A204.1 (cell line): ENCODE data around the gene SNIP1.
"Not testable (repeated sequence)": the region's sequence is repeated elsewhere in the genome, so short reads cannot be mapped to it uniquely, and the experiment has no call there.

ENCODE experiments used
- FAIRE-seq: peaks from 2 replicates; lab custom pipeline; 2012; peaks lifted over from hg19 to GRCh38; lab: Jason Lieb, UNC

SNIP1 gene

DNA sequence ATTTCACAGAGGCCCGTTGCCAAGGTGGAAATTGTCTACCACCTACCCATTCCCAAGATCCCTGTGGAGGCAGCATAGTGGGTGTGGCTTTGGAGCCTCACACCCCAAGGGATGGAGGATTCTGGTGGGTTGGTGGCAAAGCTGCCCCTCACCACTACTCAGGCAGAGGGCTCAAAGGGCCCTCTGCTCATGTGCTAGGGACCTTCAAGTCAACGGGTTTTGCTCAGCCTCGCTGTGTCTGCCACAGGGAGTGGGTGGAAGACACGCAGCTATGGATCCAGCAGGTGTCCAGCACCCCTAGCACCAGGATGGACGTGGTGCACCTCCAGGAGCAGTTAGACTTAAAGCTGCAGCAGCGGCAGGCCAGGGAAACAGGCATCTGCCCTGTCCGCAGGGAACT lies 5.0 kb upstream of the SNIP1 start:
- FAIRE-seq, result no peak

DNA sequence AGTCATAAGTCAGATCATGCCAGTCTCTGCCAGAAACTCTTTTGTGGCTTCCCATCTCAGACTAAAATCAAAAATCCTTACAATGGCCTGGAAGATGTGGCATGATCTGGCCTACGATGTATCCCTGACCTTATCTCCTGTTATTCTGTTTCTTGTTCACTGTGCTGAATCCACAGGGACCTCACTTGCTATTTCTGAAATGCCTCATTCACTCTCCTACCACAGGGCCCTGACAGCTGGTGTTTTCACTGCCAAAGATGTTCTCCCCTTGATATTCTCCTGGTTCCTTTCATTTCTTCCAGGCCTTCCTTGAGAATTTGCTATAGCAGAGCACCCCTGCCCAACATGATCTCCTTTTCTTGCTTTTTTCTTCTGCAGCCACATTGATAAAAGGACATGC lies 4.3 kb upstream of the SNIP1 start:
- FAIRE-seq, result no peak

DNA sequence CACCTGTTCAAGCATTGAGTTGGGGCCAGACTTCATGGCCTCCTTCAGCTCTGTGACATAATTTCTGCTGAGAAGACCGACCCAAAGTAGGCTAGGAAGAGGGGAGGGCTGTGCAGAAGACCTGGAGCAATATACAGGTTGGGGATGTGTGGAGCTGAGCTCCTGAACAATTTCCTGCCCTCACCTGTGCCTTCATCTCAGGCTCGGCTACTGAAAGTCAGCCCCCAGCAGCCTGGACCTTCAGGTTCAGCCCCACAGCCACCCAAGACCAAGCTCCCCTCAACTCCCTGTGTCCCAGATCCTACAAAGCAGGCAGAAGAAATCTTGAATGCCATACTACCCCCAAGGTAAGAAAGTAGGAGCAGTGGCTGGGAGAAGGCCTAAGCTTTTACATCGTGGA lies 3.3 kb upstream of the SNIP1 start:
- no peak for FAIRE-seq

DNA sequence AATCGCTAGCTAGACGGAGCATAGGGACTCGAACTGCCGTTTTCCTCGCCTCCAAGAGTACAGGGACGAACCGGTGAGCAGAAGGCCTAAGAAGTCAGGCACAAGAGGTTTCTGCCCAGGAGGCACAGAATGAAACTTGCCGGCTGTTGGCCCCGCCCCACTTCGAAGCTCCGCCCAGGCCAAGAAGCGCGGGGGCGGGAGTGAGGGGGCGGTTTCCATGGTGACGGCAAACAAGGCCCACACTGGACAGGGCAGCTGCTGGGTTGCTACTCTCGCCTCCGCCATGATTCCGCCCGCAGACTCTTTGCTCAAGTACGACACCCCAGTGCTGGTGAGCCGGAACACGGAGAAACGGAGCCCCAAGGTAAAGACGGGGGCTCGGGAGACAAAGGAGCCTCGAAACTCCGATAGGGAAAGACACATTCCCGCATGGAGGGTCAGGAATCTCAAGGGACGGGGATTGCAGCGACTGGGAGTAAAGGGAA lies 2.7 kb upstream of the SNIP1 start, which contains the start of gene DNALI1:
DNALI1 (plus strand) TSS at position 229 of the 485 bp plus-strand sequence; CDS start at position 284, 55 bp downstream.
- no peak for FAIRE-seq

DNA sequence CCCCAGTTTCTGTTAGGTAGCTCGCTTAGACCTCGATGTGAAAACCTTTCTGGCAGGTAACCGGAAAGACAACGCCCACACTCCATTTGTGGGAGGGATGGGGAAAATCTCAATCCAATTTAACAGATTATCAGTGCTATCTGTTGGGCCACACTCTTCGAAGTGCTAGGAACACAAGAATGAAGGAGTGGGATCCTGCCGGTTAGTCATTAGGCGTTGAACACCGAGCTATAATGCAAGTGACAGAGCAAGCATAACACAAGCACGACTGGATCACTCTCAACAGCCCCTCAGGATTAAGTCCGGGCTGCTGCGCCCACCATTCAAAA lies 531 bp downstream of the SNIP1 start:
- no peak for FAIRE-seq

DNA sequence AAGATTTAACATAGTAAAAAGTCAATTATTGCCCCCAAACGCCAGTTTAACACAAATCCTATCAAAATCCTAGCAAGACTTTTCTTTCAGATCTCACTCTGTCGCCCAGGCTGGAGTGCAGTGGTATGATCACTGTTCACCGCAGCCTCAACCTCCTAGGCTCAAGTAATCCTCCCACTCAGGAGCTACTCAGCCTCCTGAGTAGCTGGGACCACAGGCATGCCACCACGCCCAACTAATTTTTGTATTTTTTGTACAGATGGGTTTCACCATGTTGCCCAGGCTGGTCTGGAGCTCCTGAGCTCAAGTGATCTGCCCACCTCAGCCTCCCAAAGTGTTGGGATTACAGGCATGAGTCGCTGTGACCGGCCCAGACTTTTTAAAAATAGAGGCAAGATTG lies 4.8 kb downstream of the SNIP1 start:
- no peak for FAIRE-seq

DNA sequence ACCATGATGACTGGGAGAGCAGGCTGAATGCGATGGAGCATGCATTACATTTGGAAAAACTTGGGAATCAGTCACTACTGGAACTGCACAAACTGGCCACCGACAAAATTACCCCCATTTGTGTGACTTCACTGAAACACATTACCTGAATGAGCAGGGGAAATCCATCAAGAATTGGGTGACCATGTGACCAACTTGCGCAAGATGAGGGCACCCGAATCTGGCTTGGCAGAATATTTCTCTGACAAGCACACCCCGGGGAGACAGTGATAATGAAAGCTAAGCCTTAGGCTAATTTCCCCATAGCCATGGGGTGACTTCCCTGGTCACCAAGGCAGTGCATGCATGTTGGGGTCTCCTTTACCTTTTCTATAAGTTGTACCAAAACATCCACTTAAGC lies 9.1 kb downstream of the SNIP1 start:
- no peak for FAIRE-seq

DNA sequence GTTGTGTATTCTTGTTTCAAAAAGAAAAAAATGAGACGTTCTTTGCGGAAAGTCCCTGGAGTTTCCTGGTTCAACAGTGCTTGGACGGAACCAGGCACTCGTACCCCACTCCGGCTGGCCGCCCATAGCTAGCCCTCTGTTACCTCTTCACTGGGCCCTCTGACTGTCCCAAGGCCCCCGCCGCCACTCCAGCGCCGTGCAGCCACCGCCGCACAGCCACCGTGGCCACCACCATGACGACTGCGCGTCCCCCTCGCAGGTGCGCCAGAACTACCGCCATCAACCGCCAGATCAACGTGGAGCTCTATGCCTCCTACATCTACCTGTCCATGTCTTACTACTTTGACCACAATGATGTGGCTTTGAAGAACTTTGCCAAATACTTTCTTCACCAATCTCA lies 9.6 kb downstream of the SNIP1 start:
- FAIRE-seq, result no peak

DNA sequence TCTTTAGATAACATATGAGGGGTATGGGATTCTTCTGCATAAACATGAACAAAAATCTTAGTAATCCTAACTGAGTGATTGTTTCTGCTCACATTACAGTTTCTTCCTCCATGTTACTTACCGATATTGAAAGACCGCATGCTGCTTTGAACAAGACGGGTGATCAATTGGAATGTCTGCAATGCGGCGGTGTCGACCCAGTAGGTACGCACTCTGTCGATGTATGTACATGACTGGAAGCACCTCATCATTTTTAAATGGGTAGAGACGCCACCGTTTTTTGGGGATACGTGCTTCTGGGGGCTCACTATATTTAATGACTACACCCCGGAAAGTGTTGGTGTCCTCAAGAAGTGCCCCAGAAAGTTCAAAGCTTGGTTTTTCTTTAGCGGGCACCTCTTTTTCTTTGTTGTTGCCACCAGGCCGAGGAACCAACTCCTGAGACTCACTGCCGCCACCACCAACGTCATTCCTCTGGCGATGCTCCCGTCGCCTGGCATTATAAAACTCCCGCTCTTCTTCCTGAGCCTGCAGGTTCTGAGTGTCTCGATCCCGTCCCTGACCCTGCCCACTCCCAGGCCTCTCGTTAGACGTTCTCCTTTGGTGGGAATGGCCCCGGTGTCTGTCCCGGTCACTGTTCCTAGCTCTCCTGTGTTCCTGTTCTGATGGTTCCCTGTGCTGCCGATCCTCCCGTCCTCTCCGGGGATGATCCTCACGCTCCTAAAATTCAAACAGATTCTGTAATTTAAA lies 13.9 kb downstream of the SNIP1 start:
- FAIRE-seq, result no peak

DNA sequence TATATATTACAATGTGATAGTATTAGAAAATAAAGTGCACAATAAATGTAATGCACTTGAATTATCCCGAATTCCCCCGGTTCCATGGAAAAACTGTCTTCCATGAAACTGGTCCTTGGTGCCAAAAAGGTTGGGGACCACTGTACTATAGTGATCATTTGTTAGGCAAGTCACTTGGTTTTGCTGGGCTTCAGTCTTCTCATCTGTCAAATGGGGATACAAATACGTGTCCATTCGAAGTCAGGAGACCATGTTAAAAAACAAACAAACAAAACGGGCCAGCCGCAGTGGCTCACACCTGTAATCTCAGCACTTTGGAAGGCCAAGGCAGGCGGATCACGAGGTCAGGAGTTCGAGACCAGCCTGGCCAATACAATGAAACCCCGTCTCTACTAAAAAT lies 14.9 kb downstream of the SNIP1 start:
- FAIRE-seq, result not testable (repeated sequence)

DNA sequence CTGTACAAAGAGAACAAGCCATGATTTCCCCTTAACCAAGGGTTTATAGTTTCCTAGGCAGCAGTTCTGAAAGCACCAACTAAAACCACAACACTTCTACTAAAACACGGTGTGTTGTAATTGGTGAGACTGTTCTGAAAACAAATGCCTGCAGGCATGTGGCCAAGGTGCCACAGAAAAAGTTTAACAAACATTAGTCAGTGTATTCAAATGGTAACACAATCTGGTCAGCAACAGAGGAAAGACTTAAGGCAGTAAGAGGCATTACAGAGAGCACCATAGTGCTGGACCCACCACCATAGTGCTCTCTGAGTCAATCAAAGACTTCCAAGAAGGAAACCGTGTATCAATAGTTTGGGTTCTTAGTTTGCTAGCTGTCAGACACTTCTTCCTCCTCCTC lies 16.7 kb downstream of the SNIP1 start:
- no peak for FAIRE-seq

DNA sequence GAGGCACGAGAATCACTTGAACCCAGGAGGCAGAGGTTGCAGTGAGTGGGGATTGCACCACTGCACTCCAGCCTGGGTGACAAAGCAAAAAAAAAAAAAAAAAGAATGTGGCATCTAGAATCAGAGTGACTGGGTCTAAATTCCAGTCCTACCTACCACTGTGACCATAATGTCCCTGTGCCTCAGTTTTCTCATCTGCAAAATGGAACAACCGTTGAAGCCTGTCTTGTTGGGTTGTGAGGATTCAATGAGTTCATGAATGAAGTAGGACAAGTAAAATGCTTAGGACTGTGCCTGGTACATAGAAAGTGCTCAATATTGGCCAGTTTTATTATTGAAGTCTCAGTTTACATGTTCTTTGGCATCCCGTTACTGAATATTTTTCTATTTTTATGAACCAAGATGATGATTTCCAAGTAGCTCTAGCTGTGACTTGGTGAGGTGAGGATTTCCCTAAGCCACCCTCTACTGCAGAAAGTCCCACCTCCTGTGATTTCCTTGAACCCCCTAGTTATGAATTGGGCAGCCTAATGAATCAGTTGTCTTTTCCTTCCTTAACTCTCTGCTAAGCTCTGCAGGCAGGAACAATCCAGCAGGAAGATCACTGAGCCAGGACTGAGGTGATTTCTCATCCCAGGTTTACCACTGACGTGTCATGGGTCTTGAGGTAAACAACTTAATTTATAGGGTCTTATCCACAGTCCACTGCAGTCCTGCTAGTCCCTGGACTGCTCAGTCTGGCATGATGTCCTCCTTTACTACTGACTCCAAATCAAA lies 20.6 kb downstream of the SNIP1 start:
- no peak for FAIRE-seq

DNA sequence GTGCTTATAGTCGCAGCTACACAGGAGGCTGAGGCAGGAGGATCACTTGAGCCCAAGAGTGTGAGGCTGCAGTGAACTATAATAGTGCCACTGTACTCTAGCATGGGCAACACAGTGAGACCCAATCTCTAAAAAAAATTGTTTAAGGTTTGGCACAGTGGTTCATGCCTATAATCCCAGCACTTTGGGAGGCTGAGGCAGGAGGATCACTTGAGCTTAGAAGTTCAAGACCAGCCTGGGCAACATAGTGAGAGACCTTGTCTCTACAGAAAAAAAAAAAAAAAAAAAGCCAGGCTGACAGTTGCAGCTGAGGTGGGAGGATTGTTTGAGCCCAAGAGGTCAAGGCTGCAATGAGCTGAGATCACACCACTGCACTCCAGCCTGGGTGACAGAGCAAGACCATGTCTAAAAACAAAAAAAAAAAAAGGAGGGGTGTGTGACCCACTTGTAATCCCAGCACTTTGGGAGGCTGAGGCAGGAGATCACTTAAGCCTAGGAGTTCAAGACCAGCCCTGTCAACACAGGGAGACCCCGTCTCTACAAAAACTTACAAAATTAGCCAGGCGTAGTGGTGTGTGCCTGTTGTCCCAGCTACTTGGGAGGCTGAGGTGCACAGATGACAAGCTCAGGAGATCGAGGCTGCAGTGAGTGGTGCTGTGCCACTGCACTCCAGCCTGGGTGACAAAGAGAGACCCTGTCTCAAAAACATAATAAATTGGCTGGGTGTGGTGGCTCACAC lies 21.5 kb downstream of the SNIP1 start:
- FAIRE-seq, result not testable (repeated sequence)

DNA sequence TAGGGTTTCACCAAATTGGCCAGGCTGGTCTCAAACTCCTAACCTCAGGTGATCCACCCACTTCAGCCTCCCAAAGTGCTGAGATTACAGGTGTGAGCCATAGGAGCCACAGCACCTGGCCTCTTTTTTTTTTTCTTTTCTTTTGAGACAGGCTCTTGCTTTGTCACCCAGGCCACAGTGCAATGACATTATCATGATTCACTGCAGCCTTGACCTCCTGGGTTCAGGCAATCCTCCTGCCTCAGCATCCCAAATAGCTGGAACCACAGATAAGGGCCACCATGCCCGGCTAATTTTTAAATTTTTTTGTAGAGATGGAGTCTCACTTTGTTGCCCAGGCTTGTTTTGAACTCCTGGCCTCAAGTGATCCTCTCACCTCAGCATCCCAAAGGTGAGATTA lies 24.2 kb downstream of the SNIP1 start:
- FAIRE-seq, result not testable (repeated sequence)

DNA sequence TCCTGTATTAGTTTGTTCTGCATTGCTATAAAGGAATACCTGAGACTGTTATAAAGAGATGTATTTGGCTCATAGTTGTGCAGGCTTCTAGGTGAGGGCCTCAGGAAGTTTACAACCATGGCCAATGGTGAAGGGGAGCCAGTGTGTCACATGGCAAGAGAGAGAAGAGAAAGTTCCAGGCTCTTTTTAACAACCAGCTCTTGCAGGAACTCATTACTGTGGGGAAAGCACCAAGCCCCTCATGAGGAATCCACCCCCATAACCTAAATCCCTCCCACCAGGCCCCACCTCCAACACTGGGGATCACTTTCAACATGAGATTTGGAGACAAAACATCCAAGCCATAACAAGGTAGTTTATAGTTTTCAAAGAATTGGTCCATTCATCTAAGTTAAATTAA lies 34.5 kb downstream of the SNIP1 start:
- FAIRE-seq, result no peak

DNA sequence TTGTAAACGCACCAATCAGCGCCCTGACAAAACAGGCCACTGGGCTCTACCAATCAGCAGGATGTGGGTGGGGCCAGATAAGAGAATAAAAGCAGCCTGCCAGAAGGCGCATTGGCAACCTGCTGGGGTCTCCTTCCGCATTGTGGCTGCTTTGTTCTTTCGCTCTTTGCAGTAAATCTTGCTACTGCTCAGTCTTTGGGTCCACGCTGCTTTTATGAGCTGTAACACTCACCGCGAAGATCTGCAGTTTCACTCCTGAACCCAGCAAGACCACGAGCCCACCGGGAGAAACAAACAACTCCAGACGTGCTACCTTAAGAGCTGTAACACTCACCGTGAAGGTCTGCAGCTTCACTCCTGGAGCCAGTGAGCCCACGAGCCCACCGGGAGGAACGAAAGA lies 35.2 kb downstream of the SNIP1 start:
- FAIRE-seq, result not testable (repeated sequence)

DNA sequence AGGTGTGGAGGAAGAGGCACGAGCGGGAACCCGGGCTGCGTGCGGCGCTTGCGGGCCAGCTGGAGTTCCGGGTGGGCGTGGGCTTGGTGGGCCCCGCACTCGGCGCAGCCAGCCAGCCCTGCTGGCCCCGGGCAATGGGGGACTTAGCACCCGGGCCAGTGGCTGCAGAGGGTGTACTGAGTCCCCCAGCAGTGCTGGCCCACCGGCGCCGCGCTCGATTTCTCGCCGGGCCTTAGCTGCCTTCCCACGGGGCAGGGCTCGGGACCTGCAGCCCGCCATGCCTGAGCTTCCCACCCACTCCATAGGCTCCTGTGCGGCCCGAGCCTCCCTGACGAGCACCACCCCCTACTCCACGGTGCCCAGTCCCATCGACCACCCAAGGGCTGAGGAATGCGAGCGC lies 35.9 kb downstream of the SNIP1 start:
- FAIRE-seq, result not testable (repeated sequence)

DNA sequence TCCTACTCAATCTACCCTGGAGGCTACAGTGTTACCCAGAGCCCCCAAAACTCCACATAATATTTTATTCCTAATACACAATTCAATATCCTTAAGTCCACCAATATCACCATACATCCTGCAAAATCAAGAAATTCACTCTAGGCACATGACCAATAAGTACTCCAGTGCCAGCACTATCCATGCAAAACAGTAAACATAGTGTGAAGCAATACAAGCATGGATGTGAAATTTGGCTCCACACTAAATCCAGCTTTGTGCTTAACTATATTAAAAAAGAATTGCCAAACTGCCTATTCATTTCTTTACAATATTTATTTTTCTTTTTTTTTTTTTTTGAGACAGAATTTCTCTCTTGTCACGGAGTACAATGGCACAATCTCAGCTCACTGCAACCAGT lies 36.5 kb downstream of the SNIP1 start:
- FAIRE-seq, result no peak

DNA sequence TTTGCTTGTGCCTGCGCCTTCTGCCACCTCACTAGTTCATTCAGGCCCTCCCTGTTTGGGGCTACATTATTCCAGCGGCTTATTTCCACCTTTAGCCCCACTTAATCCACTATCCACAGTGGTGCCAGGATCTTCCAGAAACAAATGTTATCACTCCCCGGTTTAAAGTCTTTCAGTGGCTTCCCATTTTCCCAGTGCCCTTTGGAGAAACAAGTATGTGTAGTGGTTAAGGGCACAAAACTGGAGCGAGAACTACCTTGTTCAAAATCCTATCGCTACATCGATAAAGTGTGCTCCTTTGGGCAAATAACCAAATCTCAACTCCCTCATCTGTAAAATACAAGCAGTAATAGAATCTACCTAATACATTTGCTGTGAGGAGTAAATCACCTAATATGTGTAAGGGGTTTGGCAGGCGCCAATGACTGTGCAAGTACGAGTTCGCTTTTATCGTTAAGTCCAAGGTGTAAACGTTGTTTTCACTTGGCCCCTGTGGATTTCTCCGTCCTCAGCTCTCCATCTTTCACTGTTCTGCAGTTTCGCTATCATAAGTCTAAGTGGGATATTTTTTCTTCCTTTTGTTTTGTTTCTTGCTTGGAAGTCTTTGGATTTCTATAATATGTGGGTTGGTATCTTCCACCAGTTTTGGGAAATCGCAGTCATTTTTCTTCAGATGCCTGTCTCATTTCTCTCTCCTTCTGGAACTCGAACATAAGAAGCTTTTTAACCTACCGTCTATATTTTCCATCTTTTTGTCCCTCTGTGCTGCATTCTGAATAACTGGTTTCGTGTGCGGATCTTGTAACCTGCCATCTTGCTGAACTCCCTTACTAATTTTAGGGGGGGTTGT lies 38.7 kb downstream of the SNIP1 start:
- no peak for FAIRE-seq

DNA sequence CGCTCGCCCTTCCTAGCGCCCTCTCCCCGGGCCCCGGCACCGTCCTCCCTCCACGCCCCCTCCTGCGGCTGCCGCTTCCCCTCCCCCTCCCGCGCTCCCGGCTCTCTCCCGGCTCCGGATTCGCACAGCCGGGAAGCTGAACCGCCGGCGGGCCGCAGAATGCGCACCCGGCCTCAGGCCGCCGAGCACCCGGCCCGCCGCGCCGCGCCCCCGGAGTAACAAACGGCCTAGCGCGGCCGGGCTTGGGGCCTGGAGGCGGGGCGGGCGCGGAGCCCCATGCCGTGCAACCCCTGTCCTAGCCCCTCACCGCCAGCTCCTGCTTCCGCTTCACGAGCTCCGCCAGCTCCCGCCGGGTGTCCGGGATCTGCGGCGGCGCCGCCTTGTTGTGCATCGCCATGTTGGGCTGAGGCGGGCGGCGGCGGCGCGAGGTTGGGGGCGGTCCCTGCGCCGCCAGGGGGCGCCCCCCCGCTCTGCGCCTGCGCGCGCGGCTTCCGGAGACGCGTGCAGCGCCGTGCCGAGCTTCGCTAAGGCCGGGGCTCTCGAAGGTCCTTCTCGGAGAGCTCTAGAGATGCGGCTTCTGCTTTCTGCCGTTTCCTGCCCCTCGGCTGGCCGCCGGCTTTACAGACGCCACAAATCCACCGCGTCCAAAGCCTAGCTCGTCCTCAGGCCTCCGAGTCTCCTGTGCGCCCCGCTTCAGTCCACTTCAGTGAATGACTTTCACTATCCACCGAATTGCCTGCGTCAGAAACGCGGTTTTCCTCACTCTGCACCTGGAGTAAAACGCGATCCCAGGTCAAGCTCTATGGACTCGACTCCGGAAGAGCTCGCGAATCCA lies 39.5 kb downstream of the SNIP1 start, which contains the start of gene MEAF6:
MEAF6 (minus strand) TSS at position 417 of the 835 bp plus-strand sequence; CDS start at position 397, 20 bp downstream.
- no peak for FAIRE-seq

DNA sequence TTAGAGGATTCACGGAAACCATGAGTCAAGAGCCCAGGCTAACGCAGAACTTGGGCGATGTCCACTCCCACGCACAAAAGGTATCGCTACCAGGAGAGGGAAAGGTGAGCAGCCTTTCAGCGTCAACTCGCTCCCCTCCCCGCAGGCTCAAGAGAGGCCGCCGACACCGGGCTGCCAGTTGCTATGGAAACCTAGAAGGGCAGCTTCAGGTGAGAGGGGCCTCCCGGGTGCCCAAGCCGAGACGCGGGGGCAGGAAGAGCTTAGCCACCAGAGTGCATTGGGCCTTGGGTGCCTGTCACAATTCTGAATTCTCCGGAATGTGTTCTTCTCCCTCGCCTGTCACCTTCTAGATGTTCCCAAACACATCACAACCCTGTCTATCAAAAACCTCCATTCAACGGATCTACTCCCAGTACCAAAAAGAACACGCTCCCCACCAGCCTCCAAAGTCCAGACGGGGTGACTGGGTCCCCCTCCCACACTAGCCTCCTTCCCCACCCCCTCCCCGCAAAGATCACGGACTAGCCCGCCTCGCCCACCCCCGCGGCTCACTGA lies 40.2 kb downstream of the SNIP1 start:
- no peak for FAIRE-seq
